NCI-H187 treated with DMSO at 0.1 percent for 48 hours (cell line): ENCODE measurements around the gene SLC36A2.
A peak's percentile ranks its signal among the peaks of the same experiment; 100 is the strongest.
"Not testable (repeated sequence)": the region's sequence is repeated elsewhere in the genome, so short reads cannot be mapped to it uniquely, and the experiment has no call there.

Experiments
- DNase-seq: peaks from one replicate; lab custom pipeline; 2025; lab: John Stamatoyannopoulos, UW

SLC36A2 gene

GRCh38 chr5:151347369-151347768, at the start of gene SLC36A2:
TSS of gene SLC36A2 (minus strand) at chr5:151347559. CDS start at chr5:151347460, 99 bp downstream.
- DNase-seq, result no peak

GRCh38 chr5:151388960-151389359, 41.6 kb upstream of the SLC36A2 start:
- no peak for DNase-seq

- DNase-seq, result no peak
These were observed 36.7 kb upstream of the SLC36A2 start for GRCh38 chr5:151384106-151384505.

- no peak for DNase-seq
These were observed 35.7 kb upstream of the SLC36A2 start for GRCh38 chr5:151383011-151383410.

GRCh38 chr5:151382576-151382975, 35.2 kb upstream of the SLC36A2 start:
- no peak for DNase-seq

- no peak for DNase-seq
These were observed 34.5 kb upstream of the SLC36A2 start for GRCh38 chr5:151381899-151382298.

GRCh38 chr5:151378616-151379015, 31.3 kb upstream of the SLC36A2 start:
- no peak for DNase-seq

GRCh38 chr5:151374539-151374938, 27.2 kb upstream of the SLC36A2 start:
- no peak for DNase-seq

- DNase-seq, result not testable (repeated sequence)
These were observed 19.7 kb upstream of the SLC36A2 start for GRCh38 chr5:151367038-151367437.

- peak; percentile 19 for DNase-seq
These were observed 16.3 kb upstream of the SLC36A2 start for GRCh38 chr5:151363673-151364072.

- DNase-seq, result no peak
These were observed 15.6 kb upstream of the SLC36A2 start for GRCh38 chr5:151362970-151363369.

- no peak for DNase-seq
These were observed 12.0 kb upstream of the SLC36A2 start for GRCh38 chr5:151359391-151359790.

GRCh38 chr5:151357792-151358191, 10.4 kb upstream of the SLC36A2 start:
- no peak for DNase-seq

GRCh38 chr5:151357097-151357496, 9.7 kb upstream of the SLC36A2 start:
- DNase-seq, result no peak

- DNase-seq, result no peak
These were observed 4.3 kb upstream of the SLC36A2 start for GRCh38 chr5:151351671-151352070.

- no peak for DNase-seq
These were observed 1.4 kb upstream of the SLC36A2 start for GRCh38 chr5:151348789-151349188.

GRCh38 chr5:151345808-151346478, 1.4 kb downstream of the SLC36A2 start:
- no peak for DNase-seq

GRCh38 chr5:151345187-151345807, 2.1 kb downstream of the SLC36A2 start:
- no peak for DNase-seq

- DNase-seq, result no peak
These were observed 3.3 kb downstream of the SLC36A2 start for GRCh38 chr5:151344088-151344487.

- no peak for DNase-seq
These were observed 7.4 kb downstream of the SLC36A2 start for GRCh38 chr5:151340004-151340403.

- no peak for DNase-seq
These were observed 8.6 kb downstream of the SLC36A2 start for GRCh38 chr5:151338734-151339133.

- no peak for DNase-seq
These were observed 14.5 kb downstream of the SLC36A2 start for GRCh38 chr5:151332857-151333256.

GRCh38 chr5:151328734-151329133, 18.6 kb downstream of the SLC36A2 start:
- no peak for DNase-seq

- DNase-seq, result no peak
These were observed 19.8 kb downstream of the SLC36A2 start for GRCh38 chr5:151327585-151327984.
